Posterior cingulate gyrus (tissue), 11 donors: ENCODE data around the gene ELMO3.
A peak's percentile ranks its signal among the peaks of the same experiment; 100 is the strongest.

Experiments
- DNase-seq, 10 donors: peaks; one replicate each; pipeline versions ENCODE4 v3.0.0 to v3.0.0-alpha.2; 2020 to 2021; ENCODE audit warnings: mixed read lengths in 3 of 10
- intact Hi-C: fragments of 100-400 bp; cut with DNase I; formaldehyde crosslinking; loops from one replicate; pipeline ENCODE4 v1.15.1; 2023

ELMO3 gene

GRCh38 chr16:67248401-67249177 lies 49.7 kb downstream of the ELMO3 start, which contains the start of gene SLC9A5:
Gene SLC9A5 (plus strand): TSS chr16:67248979. CDS start chr16:67249015, 36 bp downstream.
- peak in 5 of 10 donors; percentile 27 to 87 (median 82) for DNase-seq
- intact Hi-C loops: no loop called here

- peak in 2 of 10 donors; percentile 74 for DNase-seq
- intact Hi-C loops: no loop called here
Measured at GRCh38 chr16:67249178-67250044, 50.5 kb downstream of the ELMO3 start.

- intact Hi-C loops: no loop called here
- DNase-seq: peak in 2 of 10 donors; percentile 46 to 53
Measured at GRCh38 chr16:67250045-67250327, 51.1 kb downstream of the ELMO3 start.

- peak in 4 of 10 donors; percentile 20 to 80 (median 63) for DNase-seq
- intact Hi-C loops: no loop called here
Measured at GRCh38 chr16:67252609-67253497, 53.9 kb downstream of the ELMO3 start.
